Duodenal mucosa (tissue), 2 donors: ENCODE measurements around the gene DNAL1.
"Not testable (repeated sequence)": the region's sequence is repeated elsewhere in the genome, so short reads cannot be mapped to it uniquely, and the experiment has no call there.

Experiments used
- H3K27ac ChIP-seq: one replicate; pipeline ENCODE4 v1.7.0; 2013; ENCODE audit warnings: low read depth, low read length
- H3K27me3 ChIP-seq, 2 donors: one replicate each; pipeline ENCODE4 v1.7.0; 2013; ENCODE audit warnings: low read length in 2 of 2, control low read depth in 1 of 2; ENCODE audit not compliant: insufficient read depth in 2 of 2, control insufficient read depth in 1 of 2
- H3K36me3 ChIP-seq, 2 donors: one replicate each; pipeline ENCODE4 v1.7.0; 2013; ENCODE audit warnings: low read length in 2 of 2, control low read depth in 1 of 2; ENCODE audit not compliant: insufficient read depth in 2 of 2, control insufficient read depth in 1 of 2
- H3K4me1 ChIP-seq, 2 donors: one replicate each; pipeline ENCODE4 v1.7.0; 2013; ENCODE audit warnings: low read length in 2 of 2, control low read depth in 1 of 2; ENCODE audit not compliant: insufficient read depth in 2 of 2, control insufficient read depth in 1 of 2
- H3K4me3 ChIP-seq, 2 donors: one replicate each; pipeline ENCODE4 v1.7.0; 2013; ENCODE audit warnings: low read length in 2 of 2, low read depth in 1 of 2
- H3K9ac ChIP-seq, 2 donors: one replicate each; pipeline ENCODE4 v1.7.0; 2013; ENCODE audit warnings: low read length in 2 of 2, low read depth in 1 of 2
- H3K9me3 ChIP-seq, 2 donors: one replicate each; pipeline ENCODE4 v1.7.0; 2013; ENCODE audit warnings: low read length in 2 of 2, control low read depth in 1 of 2; ENCODE audit not compliant: control insufficient read depth in 1 of 2

Gene DNAL1

DNA sequence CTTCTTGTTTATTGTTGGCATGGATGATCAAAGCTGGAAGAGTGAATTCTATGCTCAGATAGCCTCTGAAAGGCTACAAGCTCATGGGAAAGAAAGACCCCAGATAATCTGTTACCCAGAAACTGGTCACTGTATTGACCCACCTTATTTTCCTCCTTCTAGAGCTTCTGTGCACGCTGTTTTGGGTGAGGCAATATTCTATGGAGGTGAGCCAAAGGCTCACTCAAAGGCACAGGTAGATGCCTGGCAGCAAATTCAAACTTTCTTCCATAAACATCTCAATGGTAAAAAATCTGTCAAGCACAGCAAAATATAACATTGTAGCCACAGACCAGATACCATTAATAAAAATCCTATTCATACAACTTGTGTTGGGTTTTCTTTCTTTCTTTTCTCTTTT is 25.3 kb upstream of the DNAL1 start:
- H3K4me1 ChIP-seq: no peaks in the 10 kb centered on the region
- H3K27me3 ChIP-seq: no peaks in the 10 kb centered on the region
- no peaks in the 10 kb centered on the region for H3K9me3 ChIP-seq
- no peak overlapping the region for H3K4me3 ChIP-seq
- H3K27ac ChIP-seq: no peak overlapping the region
- H3K9ac ChIP-seq: no peak overlapping the region
- no peaks in the 10 kb centered on the region for H3K36me3 ChIP-seq

DNA sequence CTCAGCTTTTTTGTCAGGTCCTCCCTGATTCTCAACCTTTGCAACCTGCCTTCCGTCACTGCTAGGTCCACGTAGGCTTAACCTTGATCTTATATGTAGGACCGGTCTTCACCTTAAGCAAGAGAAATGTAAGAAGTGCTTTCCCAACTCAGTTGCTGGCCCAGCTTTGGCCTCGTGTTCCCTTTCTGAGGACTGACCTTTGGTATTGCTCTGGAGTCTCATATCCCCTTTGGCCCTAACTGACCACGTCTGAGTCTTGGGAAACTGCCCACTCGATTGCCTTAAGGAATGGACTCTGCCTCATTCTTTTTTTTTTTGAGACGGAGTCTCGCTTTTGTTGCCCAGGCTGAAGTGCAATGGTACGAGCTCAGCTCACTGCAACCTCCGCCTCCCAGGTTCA is 24.5 kb upstream of the DNAL1 start:
- Histone ChIP-seq H3K4me1 (no peaks in the 10 kb centered on the region), H3K27me3 (no peaks in the 10 kb centered on the region), H3K9ac (no peak overlapping the region), H3K9me3 (no peaks in the 10 kb centered on the region), H3K36me3 (no peaks in the 10 kb centered on the region), H3K4me3 (no peak overlapping the region), H3K27ac (no peak overlapping the region)

DNA sequence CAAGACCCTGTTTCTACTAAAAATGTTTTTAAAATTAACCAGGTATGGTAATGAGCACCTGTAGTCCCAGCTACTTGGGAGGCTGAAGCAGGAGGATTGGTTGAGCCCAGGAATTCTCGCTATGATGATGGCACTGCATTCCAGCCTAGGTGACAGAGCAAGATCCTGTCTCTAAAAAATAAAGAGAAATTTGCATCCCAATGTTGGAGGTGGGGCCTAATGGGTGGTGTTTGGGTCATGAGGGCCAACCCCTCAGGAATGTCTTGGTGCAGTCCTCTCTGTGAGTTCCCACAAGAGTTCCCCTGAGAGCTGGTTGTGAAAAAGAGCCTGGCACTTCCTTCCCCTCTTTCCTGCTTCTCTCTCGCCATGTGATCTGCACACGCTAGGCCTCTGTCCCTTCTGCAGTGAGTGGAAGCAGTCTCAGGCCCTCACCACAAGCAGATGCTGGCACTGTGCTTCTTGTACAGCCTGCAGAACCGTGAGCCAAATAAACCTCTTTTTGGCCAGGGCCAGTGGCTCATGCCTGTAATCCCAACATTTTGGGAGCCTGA is 21.2 kb upstream of the DNAL1 start:
- Histone ChIP-seq H3K4me1 (no peaks in the 10 kb centered on the region), H3K36me3 (no peaks in the 10 kb centered on the region), H3K27ac (no peak overlapping the region), H3K4me3 (no peak overlapping the region), H3K27me3 (no peaks in the 10 kb centered on the region), H3K9ac (no peak overlapping the region), H3K9me3 (no peaks in the 10 kb centered on the region)

DNA sequence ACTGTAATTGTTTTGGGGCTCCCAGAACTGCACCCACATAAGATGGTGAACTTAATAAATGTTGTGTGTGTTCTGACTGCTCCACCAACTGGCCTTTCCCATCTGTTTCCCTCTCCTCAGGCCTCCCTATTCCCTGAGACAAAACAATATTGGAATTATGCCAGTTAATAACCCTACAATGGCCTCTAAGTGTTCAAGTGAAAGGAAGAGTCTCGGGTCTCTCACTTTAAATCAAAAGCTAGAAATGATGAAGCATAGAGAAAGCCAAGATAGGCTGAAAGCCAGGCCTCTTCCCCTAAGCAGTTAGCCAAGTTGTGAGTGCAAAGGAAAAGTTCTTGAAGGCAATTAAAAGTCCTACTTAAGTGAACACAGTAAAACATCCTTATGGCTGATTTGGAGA is 19.1 kb upstream of the DNAL1 start:
- Histone ChIP-seq H3K9ac (no peak overlapping the region), H3K27me3 (no peaks in the 10 kb centered on the region), H3K27ac (no peak overlapping the region), H3K36me3 (no peaks in the 10 kb centered on the region), H3K4me3 (no peak overlapping the region), H3K4me1 (no peaks in the 10 kb centered on the region), H3K9me3 (no peaks in the 10 kb centered on the region)

DNA sequence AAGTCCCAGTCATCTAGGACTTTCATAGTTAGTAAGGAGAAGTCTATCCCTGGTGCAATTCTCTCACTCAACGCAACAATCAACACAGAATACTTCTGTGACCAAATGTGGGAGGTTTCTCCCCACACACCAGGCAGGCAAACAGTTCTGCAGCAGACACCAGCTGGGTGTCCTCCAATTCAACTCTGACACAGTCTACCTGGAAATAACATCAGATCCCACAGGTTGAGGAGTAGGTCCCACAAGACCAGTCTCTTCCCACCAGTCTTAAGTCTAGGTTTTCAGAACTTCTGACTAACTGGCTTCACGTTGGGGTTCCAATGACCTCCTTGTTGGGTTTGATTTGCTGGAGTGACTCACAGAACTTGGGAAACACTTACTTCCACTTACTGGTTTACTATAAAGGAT is 17.6 kb upstream of the DNAL1 start:
- Histone ChIP-seq H3K27ac (no peak overlapping the region), H3K9ac (no peak overlapping the region), H3K4me3 (no peak overlapping the region), H3K4me1 (no peaks in the 10 kb centered on the region), H3K36me3 (no peaks in the 10 kb centered on the region), H3K27me3 (no peaks in the 10 kb centered on the region), H3K9me3 (no peaks in the 10 kb centered on the region)

DNA sequence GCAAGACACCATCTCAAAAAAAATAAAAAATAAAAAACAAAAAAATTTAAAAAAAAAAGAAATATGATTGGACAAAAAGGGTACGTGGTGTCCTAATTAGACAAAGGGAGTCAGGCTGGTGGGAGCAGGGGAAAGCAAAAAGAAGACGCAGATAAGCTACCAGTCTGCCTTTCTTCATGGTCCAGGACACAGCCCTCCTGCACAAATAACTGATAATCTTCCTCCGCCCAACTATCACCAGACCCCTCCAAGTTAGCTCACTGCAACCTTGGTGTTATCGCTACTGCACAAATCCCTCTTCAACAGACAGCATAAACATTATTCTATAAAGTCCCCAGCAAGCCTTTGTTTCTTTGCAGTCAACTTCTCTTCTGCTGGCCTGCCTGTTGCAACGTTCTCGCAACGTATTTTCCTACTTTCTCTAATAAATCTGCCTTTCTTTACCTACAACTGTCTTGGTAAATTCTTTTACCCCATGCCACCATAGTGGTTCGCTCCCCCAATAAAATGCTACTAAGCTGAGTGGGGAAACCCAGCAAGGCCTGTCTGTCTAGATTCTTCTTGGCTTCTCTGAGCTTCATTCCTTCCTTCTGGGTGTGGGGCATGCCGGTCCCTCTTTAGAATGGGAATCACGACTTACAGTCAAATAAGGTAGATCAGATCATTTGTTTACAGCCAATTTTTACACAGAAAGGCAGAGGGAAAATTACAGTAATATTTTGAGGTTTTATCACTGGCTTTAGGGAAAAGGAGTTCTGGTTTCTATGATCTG is 14.6 kb upstream of the DNAL1 start:
- H3K4me3 ChIP-seq: no peak overlapping the region

DNA sequence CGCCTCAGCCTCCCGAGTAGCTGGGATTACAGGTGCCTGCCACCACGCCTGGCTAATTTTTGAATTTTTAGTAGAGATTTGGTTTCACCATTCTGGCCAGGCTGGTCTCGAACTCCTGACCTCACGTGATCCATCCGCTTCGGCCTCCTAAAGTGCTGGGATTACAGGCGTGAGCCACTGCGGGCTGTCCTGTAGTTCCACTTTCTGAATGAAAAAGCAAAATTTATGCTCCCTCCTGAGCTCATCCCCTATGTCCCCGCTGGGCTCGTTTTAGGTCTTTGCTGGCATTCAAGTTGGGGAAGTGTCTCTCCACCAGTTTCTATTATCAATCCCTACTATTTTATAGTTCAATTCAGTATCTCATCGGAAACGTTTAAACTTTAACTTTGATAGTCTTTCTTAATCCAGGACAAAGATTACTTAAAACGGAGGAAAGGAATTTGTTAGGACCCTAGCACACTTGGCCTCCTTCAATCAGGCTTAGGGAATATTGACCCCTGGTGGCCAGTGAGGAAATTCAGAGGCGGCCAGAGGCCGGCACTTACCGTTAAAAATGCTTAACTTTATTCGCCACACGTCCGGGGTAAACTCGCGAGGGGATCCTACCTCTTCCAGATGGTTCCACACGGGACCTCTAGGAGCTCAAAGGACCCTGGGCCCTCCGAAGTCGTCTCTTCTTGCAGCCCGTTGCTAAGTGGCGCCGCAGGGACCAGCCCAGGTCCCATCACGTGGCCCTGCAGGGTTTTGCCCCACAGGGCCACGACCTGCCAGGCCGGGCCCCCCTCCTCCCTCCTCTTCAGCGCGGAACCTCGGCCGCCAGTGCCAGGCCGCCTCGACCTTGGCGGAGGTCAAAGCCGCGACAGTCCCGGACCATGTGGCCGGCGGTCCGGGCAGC is 11.4 kb upstream of the DNAL1 start:
- Histone ChIP-seq H3K9ac (peak overlapping the region; percentile 48 to 64), H3K4me1 (peaks cover 4 to 5% of the 10 kb centered on the region in 2 donors), H3K27me3 (no peaks in the 10 kb centered on the region), H3K9me3 (no peaks in the 10 kb centered on the region), H3K4me3 (peak overlapping the region; percentile 72 to 77), H3K27ac (no peak overlapping the region), H3K36me3 (no peaks in the 10 kb centered on the region)

More for the DNA sequence above, 14.6 kb upstream of the DNAL1 start:
- no peak overlapping the region for H3K9ac ChIP-seq
- no peaks in the 10 kb centered on the region for H3K9me3 ChIP-seq
- H3K4me1 ChIP-seq: peaks cover 4 to 5% of the 10 kb centered on the region in 2 donors
- no peaks in the 10 kb centered on the region for H3K36me3 ChIP-seq
- H3K27me3 ChIP-seq: no peaks in the 10 kb centered on the region
- no peak overlapping the region for H3K27ac ChIP-seq

DNA sequence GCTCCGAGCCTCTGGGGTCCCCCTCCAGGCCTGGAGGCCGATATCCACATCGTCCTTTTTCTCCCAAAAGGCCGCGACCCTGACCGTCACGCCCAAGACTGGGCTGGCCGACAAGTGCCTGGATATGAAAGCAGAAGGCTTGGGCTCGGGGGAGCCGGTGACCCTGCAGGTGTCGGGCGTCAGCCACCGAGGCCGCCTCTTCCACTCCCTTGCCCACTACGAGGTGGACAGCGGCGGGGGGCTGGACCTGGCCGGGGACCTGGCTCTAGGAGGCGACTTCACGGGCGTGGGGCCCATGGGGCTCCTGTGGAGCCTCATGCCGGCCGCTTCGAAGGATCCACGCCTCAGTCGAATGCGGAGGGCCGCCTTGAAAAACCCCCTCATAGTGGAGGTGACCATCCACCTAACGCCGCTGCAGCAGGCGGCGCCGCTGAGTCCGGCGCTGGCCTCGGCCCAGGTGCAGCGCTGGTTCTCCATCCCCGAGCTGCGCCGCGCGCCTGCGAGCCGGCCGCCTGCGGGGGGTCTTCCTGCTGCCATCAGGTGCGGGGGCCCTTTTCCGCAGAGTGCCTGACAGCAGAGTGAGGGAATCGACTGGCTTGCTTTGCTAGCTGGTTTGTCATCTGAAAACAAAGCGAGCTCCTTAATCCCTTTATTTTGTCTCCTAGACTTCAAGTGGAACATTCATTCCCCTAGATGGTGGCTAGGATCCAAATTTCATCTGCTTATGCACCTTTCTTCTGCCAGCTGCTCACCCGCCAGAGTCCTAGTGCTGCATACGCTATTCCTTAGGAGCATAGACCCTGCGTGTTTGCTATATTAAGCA is 10.6 kb upstream of the DNAL1 start:
- H3K9me3 ChIP-seq: no peaks in the 10 kb centered on the region
- no peaks in the 10 kb centered on the region for H3K27me3 ChIP-seq
- no peaks in the 10 kb centered on the region for H3K36me3 ChIP-seq
- H3K4me3 ChIP-seq: peak overlapping the region; percentile 72 to 77
- H3K9ac ChIP-seq: peak overlapping the region; percentile 48 to 64
- H3K27ac ChIP-seq: no peak overlapping the region
- peaks cover 4 to 5% of the 10 kb centered on the region in 2 donors for H3K4me1 ChIP-seq

DNA sequence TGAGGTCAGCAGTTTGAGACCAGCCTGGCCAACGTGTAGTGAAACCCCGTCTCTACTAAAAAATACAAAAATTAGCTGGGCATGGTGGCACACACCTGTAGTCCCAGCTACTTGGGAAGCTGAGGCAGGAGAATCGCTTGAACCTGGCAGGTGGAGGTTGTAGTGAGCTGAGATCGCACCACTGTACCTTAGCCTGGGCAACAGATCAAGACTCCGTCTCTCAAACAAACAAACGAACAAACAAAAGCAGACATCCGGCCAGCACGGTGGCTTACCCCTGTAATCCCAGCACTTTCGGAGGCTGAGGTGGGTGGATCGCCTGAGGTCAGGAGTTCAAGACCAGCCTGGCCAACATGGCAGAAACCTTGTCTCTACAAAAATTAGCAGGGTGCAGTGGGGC is 8.4 kb upstream of the DNAL1 start:
- H3K9me3 ChIP-seq, H3K4me3 ChIP-seq, H3K27me3 ChIP-seq, H3K27ac ChIP-seq, H3K36me3 ChIP-seq, H3K9ac ChIP-seq, H3K4me1 ChIP-seq: not testable (repeated sequence)
